AG09309 (cell line): ENCODE results near the gene CRADD.

Source experiments
- DNase-seq: peaks from one replicate; pipeline ENCODE4 v3.0.0-alpha.2; 2010; ENCODE audit warnings: low read depth
- H3K4me3 ChIP-seq: 2 replicates; pipeline ENCODE4 v1.5.1; 2011; ENCODE audit warnings: mild to moderate bottlenecking, low read depth, low read length, moderate library complexity; ENCODE audit not compliant: control insufficient read depth
- CTCF ChIP-seq: IDR thresholded peaks from 2 replicates; pipeline ENCODE4 v1.5.1; 2011; ENCODE audit warnings: mild to moderate bottlenecking, low read depth, low read length, inconsistent platforms; ENCODE audit not compliant: insufficient read depth, control insufficient read depth; ENCODE audit errors: missing control alignments

Gene CRADD

GRCh38 chr12:93714382-93714781 is 37.2 kb downstream of the CRADD start:
- H3K4me3 ChIP-seq, result no peak overlapping the region
- no peak for TF ChIP-seq CTCF
- DNase-seq, result no peak

- H3K4me3 ChIP-seq, result no peak overlapping the region
- no peak for TF ChIP-seq CTCF
- DNase-seq, result no peak
These were observed 42.5 kb downstream of the CRADD start for GRCh38 chr12:93719710-93720109.

GRCh38 chr12:93720559-93720958 is 43.4 kb downstream of the CRADD start:
- H3K4me3 ChIP-seq, result no peak overlapping the region
- no peak for TF ChIP-seq CTCF
- no peak for DNase-seq

GRCh38 chr12:93722179-93722578 is 45.0 kb downstream of the CRADD start:
- no peak for DNase-seq
- H3K4me3 ChIP-seq, result no peak overlapping the region
- TF ChIP-seq CTCF, result no peak

GRCh38 chr12:93722835-93723567 is 45.8 kb downstream of the CRADD start:
- no peak for TF ChIP-seq CTCF
- H3K4me3 ChIP-seq, result no peak overlapping the region
- no peak for DNase-seq

- TF ChIP-seq CTCF, result no peak
- DNase-seq, result no peak
- H3K4me3 ChIP-seq, result no peak overlapping the region
These were observed 46.4 kb downstream of the CRADD start for GRCh38 chr12:93723568-93723930.
